ENCODE data around the gene SRPRB.

Gene SRPRB

GRCh38 chr3:133805702-133806475 lies at the start of gene SRPRB:
Gene SRPRB (plus strand): TSS chr3:133805815. CDS start chr3:133805849, 34 bp downstream.
- no peaks in the 10 kb centered on the region for H3K9me3 ChIP-seq (ENCODE audit: control insufficient read depth, low read length)
- peak within 1 kb of the TSS; percentile 87 for H3K9ac ChIP-seq (ENCODE audit: low read length)
- H3K27me3 ChIP-seq (replicated peaks; ENCODE audit: control insufficient read depth, insufficient read depth, low read length): no peaks in the 10 kb centered on the region
- peaks cover 32% of the 10 kb centered on the region for H3K36me3 ChIP-seq (ENCODE audit: control insufficient read depth, insufficient read depth, low read length, severe bottlenecking)
- DNase-seq (ENCODE audit: low read depth): peak; percentile 98
- H3K4me3 ChIP-seq (ENCODE audit: low read length): peak within 1 kb of the TSS; percentile 90
- peaks cover 8% of the 10 kb centered on the region for H3K4me1 ChIP-seq (ENCODE audit: control insufficient read depth, insufficient read depth, low read length)

- Histone ChIP-seq H3K9me3 (ENCODE audit: control insufficient read depth, low read length) (no peaks in the 10 kb centered on the region), H3K9ac (ENCODE audit: low read length) (no peak overlapping the region), H3K4me1 (ENCODE audit: control insufficient read depth, insufficient read depth, low read length) (no peaks in the 10 kb centered on the region), H3K27me3 (replicated peaks; ENCODE audit: control insufficient read depth, insufficient read depth, low read length) (peaks cover 11% of the 10 kb centered on the region), H3K36me3 (ENCODE audit: control insufficient read depth, insufficient read depth, low read length, severe bottlenecking) (peaks cover 46% of the 10 kb centered on the region), H3K4me3 (ENCODE audit: low read length) (no peak overlapping the region)
- DNase-seq (ENCODE audit: low read depth): no peak
Measured at GRCh38 chr3:133756716-133757694, 48.6 kb upstream of the SRPRB start.

- Histone ChIP-seq H3K9me3 (ENCODE audit: control insufficient read depth, low read length) (no peaks in the 10 kb centered on the region), H3K27me3 (replicated peaks; ENCODE audit: control insufficient read depth, insufficient read depth, low read length) (peaks cover 11% of the 10 kb centered on the region)
Measured at GRCh38 chr3:133757701-133758567, 47.7 kb upstream of the SRPRB start.

GRCh38 chr3:133758568-133758928 lies 47.1 kb upstream of the SRPRB start:
- Histone ChIP-seq H3K9me3 (ENCODE audit: control insufficient read depth, low read length) (no peaks in the 10 kb centered on the region), H3K4me1 (ENCODE audit: control insufficient read depth, insufficient read depth, low read length) (no peaks in the 10 kb centered on the region), H3K9ac (ENCODE audit: low read length) (no peak overlapping the region), H3K36me3 (ENCODE audit: control insufficient read depth, insufficient read depth, low read length, severe bottlenecking) (peaks cover 44% of the 10 kb centered on the region), H3K27me3 (replicated peaks; ENCODE audit: control insufficient read depth, insufficient read depth, low read length) (peaks cover 11% of the 10 kb centered on the region), H3K4me3 (ENCODE audit: low read length) (no peak overlapping the region)
- no peak for DNase-seq (ENCODE audit: low read depth)

More at GRCh38 chr3:133757701-133758567, 47.7 kb upstream of the SRPRB start:
- Histone ChIP-seq H3K36me3 (ENCODE audit: control insufficient read depth, insufficient read depth, low read length, severe bottlenecking) (peaks cover 46% of the 10 kb centered on the region), H3K9ac (ENCODE audit: low read length) (no peak overlapping the region), H3K4me3 (ENCODE audit: low read length) (no peak overlapping the region), H3K4me1 (ENCODE audit: control insufficient read depth, insufficient read depth, low read length) (no peaks in the 10 kb centered on the region)
- DNase-seq (ENCODE audit: low read depth): no peak

- DNase-seq (ENCODE audit: low read depth): no peak
- Histone ChIP-seq H3K9ac (ENCODE audit: low read length) (no peak overlapping the region), H3K4me1 (ENCODE audit: control insufficient read depth, insufficient read depth, low read length) (no peaks in the 10 kb centered on the region), H3K36me3 (ENCODE audit: control insufficient read depth, insufficient read depth, low read length, severe bottlenecking) (peaks cover 42% of the 10 kb centered on the region), H3K27me3 (replicated peaks; ENCODE audit: control insufficient read depth, insufficient read depth, low read length) (peaks cover 11% of the 10 kb centered on the region), H3K9me3 (ENCODE audit: control insufficient read depth, low read length) (no peaks in the 10 kb centered on the region), H3K4me3 (ENCODE audit: low read length) (no peak overlapping the region)
Measured at GRCh38 chr3:133758964-133759739, 46.5 kb upstream of the SRPRB start.

- no peak overlapping the region for H3K9ac ChIP-seq (ENCODE audit: low read length)
- H3K4me3 ChIP-seq (ENCODE audit: low read length): no peak overlapping the region
- H3K27me3 ChIP-seq (replicated peaks; ENCODE audit: control insufficient read depth, insufficient read depth, low read length): peaks cover 11% of the 10 kb centered on the region
- H3K4me1 ChIP-seq (ENCODE audit: control insufficient read depth, insufficient read depth, low read length): no peaks in the 10 kb centered on the region
- H3K9me3 ChIP-seq (ENCODE audit: control insufficient read depth, low read length): no peaks in the 10 kb centered on the region
- DNase-seq (ENCODE audit: low read depth): no peak
- H3K36me3 ChIP-seq (ENCODE audit: control insufficient read depth, insufficient read depth, low read length, severe bottlenecking): peaks cover 35% of the 10 kb centered on the region
Measured at GRCh38 chr3:133759740-133760305, 45.8 kb upstream of the SRPRB start.

- Histone ChIP-seq H3K9ac (ENCODE audit: low read length) (no peak overlapping the region), H3K27me3 (replicated peaks; ENCODE audit: control insufficient read depth, insufficient read depth, low read length) (peaks cover 9% of the 10 kb centered on the region), H3K9me3 (ENCODE audit: control insufficient read depth, low read length) (no peaks in the 10 kb centered on the region), H3K4me1 (ENCODE audit: control insufficient read depth, insufficient read depth, low read length) (no peaks in the 10 kb centered on the region), H3K36me3 (ENCODE audit: control insufficient read depth, insufficient read depth, low read length, severe bottlenecking) (peaks cover 26% of the 10 kb centered on the region), H3K4me3 (ENCODE audit: low read length) (no peak overlapping the region)
- no peak for DNase-seq (ENCODE audit: low read depth)
Measured at GRCh38 chr3:133760916-133761315, 44.7 kb upstream of the SRPRB start.

GRCh38 chr3:133761605-133762484 lies 43.8 kb upstream of the SRPRB start:
- H3K36me3 ChIP-seq (ENCODE audit: control insufficient read depth, insufficient read depth, low read length, severe bottlenecking): peaks cover 24% of the 10 kb centered on the region
- H3K4me3 ChIP-seq (ENCODE audit: low read length): no peak overlapping the region
- H3K4me1 ChIP-seq (ENCODE audit: control insufficient read depth, insufficient read depth, low read length): no peaks in the 10 kb centered on the region
- H3K9ac ChIP-seq (ENCODE audit: low read length): no peak overlapping the region
- peaks cover 9% of the 10 kb centered on the region for H3K27me3 ChIP-seq (replicated peaks; ENCODE audit: control insufficient read depth, insufficient read depth, low read length)
- DNase-seq (ENCODE audit: low read depth): no peak
- no peaks in the 10 kb centered on the region for H3K9me3 ChIP-seq (ENCODE audit: control insufficient read depth, low read length)

- Histone ChIP-seq H3K4me1 (ENCODE audit: control insufficient read depth, insufficient read depth, low read length) (no peaks in the 10 kb centered on the region), H3K4me3 (ENCODE audit: low read length) (no peak overlapping the region), H3K36me3 (ENCODE audit: control insufficient read depth, insufficient read depth, low read length, severe bottlenecking) (peaks cover 27% of the 10 kb centered on the region), H3K27me3 (replicated peaks; ENCODE audit: control insufficient read depth, insufficient read depth, low read length) (peaks cover 5% of the 10 kb centered on the region), H3K9me3 (ENCODE audit: control insufficient read depth, low read length) (no peaks in the 10 kb centered on the region), H3K9ac (ENCODE audit: low read length) (no peak overlapping the region)
- no peak for DNase-seq (ENCODE audit: low read depth)
Measured at GRCh38 chr3:133762539-133762938, 43.1 kb upstream of the SRPRB start.

Measured in adipocyte (in vitro differentiated cells).